Body of pancreas (tissue), 4 donors: Measurements from ENCODE around the gene GUCA1A.

ENCODE experiments used
- CTCF ChIP-seq, 7 experiments: fragments of 450-650 bp in 4 of 7; fragments of 200-600 bp in 3 of 7; sonication (generic) in 3 of 7; IDR thresholded peaks; one replicate each; pipeline ENCODE4 v1.5.1; 2016 to 2019; ENCODE audit warnings: antibody characterized with exemption in 7 of 7
- POLR2A ChIP-seq, 3 donors: fragments of 450-650 bp; IDR thresholded peaks; one replicate each; pipeline ENCODE4 v1.6.1; 2016; ENCODE audit warnings: antibody characterized with exemption in 3 of 3, mild to moderate bottlenecking in 2 of 3

- TF ChIP-seq CTCF (IDR thresholded peaks at IDR 0.05) = no peak
- no peak for TF ChIP-seq POLR2A (IDR thresholded peaks at IDR 0.05)
Observed at GRCh38 chr6:42158631-42159030, 14.5 kb upstream of the GUCA1A start.
